B cell (primary cell): Measurements from ENCODE around the gene MX1. TPM values are rescaled to one million over a fixed set of nuclear protein-coding genes. Genes with fewer than 3 reads are reported as not detected.

Experiments used
- ATAC-seq: fragments of 200-7000 bp; cut with Tn5 transposase; one replicate; pipeline ENCODE4 v1.10.0; 2021; ENCODE audit warnings: low read depth, mild to moderate bottlenecking, moderate number of reproducible peaks, moderate library complexity
- CTCF ChIA-PET: fragments of 350-600 bp; sonication (Branson Sonifier 250); formaldehyde crosslinking; loops from one replicate; lab custom pipeline; 2021; ENCODE audit warnings: antibody characterized with exemption, inconsistent platforms; lab: Charles Lee
- POLR2A ChIA-PET: fragments of 350-600 bp; sonication (Branson Sonifier 250); formaldehyde crosslinking; loops from one replicate; lab custom pipeline; 2021; ENCODE audit warnings: antibody characterized with exemption; lab: Charles Lee
- DNase-seq: peaks from one replicate; pipeline ENCODE4 v3.0.0; 2013
- H2AFZ ChIP-seq: 2 replicates; pipeline ENCODE4 v1.6.1; 2012; ENCODE audit warnings: mild to moderate bottlenecking, low read depth, low read length; ENCODE audit not compliant: insufficient read depth, poor library complexity, severe bottlenecking
- H3K27ac ChIP-seq, 2 donors: 1 replicate in 1 of 2; 2 replicates in 1 of 2; pipeline ENCODE4 v1.5.1; 2012 to 2013; ENCODE audit warnings: low read length in 2 of 2, mild to moderate bottlenecking in 2 of 2, moderate library complexity in 1 of 2
- H3K27me3 ChIP-seq, 4 experiments: fragments of 200-600 bp in 1 of 4; sonication (generic) in 1 of 4; replicated peaks in 1 of 4; 1 replicate in 2 of 4; 2 replicates in 2 of 4; pipeline versions ENCODE4 v1.6.1 to v1.7.0; 2013 to 2016; ENCODE audit warnings: low read length in 3 of 4, mild to moderate bottlenecking in 2 of 4, mixed read lengths in 1 of 4, moderate library complexity in 1 of 4; ENCODE audit not compliant: insufficient read depth in 4 of 4, control insufficient read depth in 3 of 4; ENCODE audit errors: control extremely low read depth in 1 of 4
- H3K36me3 ChIP-seq, 2 experiments: replicated peaks in 1 of 2; 1 replicate in 1 of 2; 2 replicates in 1 of 2; pipeline versions ENCODE4 v1.6.1 to v1.7.1; 2013; ENCODE audit warnings: low read length in 1 of 2; ENCODE audit not compliant: insufficient read depth in 2 of 2, control insufficient read depth in 1 of 2; ENCODE audit errors: control extremely low read depth in 1 of 2, extremely low read depth in 1 of 2
- H3K4me1 ChIP-seq, 2 donors: fragments of 200-600 bp in 1 of 2; sonication (generic) in 1 of 2; 1 replicate in 1 of 2; 2 replicates in 1 of 2; pipeline versions ENCODE4 v1.5.1 to v1.6.1; 2013 to 2017; ENCODE audit warnings: low read length in 2 of 2; ENCODE audit not compliant: control insufficient read depth in 2 of 2, insufficient read depth in 2 of 2
- H3K4me2 ChIP-seq: replicated peaks from 2 replicates; pipeline ENCODE3; 2012; ENCODE audit warnings: mild to moderate bottlenecking, low read depth, low read length; ENCODE audit not compliant: poor library complexity, severe bottlenecking
- H3K4me3 ChIP-seq, 5 experiments: fragments of 200-600 bp in 1 of 5; sonication (generic) in 1 of 5; 1 replicate in 3 of 5; 2 replicates in 2 of 5; pipeline versions ENCODE4 v1.5.1 to v1.7.0; 2011 to 2016; ENCODE audit warnings: low read length in 4 of 5, mild to moderate bottlenecking in 4 of 5, low read depth in 2 of 5, control low read depth in 1 of 5, moderate library complexity in 1 of 5; ENCODE audit not compliant: insufficient read depth in 1 of 5; ENCODE audit errors: control extremely low read depth in 1 of 5, extremely low read depth in 1 of 5
- H3K79me2 ChIP-seq: fragments of 200-600 bp; sonication (generic); one replicate; pipeline ENCODE4 v1.6.0; 2016; ENCODE audit warnings: low read length; ENCODE audit not compliant: control insufficient read depth, insufficient read depth
- H3K9ac ChIP-seq: fragments of 200-600 bp; sonication (generic); 2 replicates; pipeline ENCODE4 v1.6.1; 2017; ENCODE audit warnings: mild to moderate bottlenecking, low read length, moderate library complexity
- H3K9me3 ChIP-seq, 3 donors: one replicate each; pipeline versions ENCODE4 v1.6.1 to v1.7.1; 2013; ENCODE audit warnings: low read length in 2 of 3; ENCODE audit not compliant: control insufficient read depth in 2 of 3, insufficient read depth in 1 of 3; ENCODE audit errors: control extremely low read depth in 1 of 3
- H4K20me1 ChIP-seq: 2 replicates; pipeline ENCODE4 v1.6.0; 2012; ENCODE audit warnings: mild to moderate bottlenecking, low read length; ENCODE audit not compliant: insufficient read depth, control insufficient read depth, poor library complexity, severe bottlenecking
- H3K27ac Mint-ChIP-seq: one replicate; pipeline ENCODE4 v1.8.0; 2021; ENCODE audit warnings: mixed read lengths
- H3K27me3 Mint-ChIP-seq: one replicate; pipeline ENCODE4 v1.8.0; 2021; ENCODE audit warnings: mixed read lengths
- H3K4me1 Mint-ChIP-seq: one replicate; pipeline ENCODE4 v1.8.0; 2021; ENCODE audit warnings: mixed read lengths
- H3K4me3 Mint-ChIP-seq: one replicate; pipeline ENCODE4 v1.8.0; 2021; ENCODE audit warnings: mixed read lengths
- H3K9me3 Mint-ChIP-seq: one replicate; pipeline ENCODE4 v1.8.0; 2022; ENCODE audit warnings: mixed read lengths; ENCODE audit not compliant: insufficient read depth
- CTCF ChIP-seq: fragments of 200-600 bp; IDR thresholded peaks from one replicate; pipeline ENCODE4 v1.8.0; 2022; ENCODE audit warnings: antibody characterized with exemption, mild to moderate bottlenecking
- EZH2 ChIP-seq: IDR thresholded peaks from 2 replicates; pipeline ENCODE4 v1.6.1; 2012; ENCODE audit warnings: borderline replicate concordance, low read depth, mild to moderate bottlenecking, moderate library complexity, low read length; ENCODE audit not compliant: insufficient read depth, poor library complexity, severe bottlenecking
- WGBS: methylation state at CpG from one replicate; pipeline ENCODE4 v1.1.5; 2013; ENCODE audit warnings: missing lambda C conversion rate; ENCODE audit not compliant: insufficient coverage; 5-methylcytosine and 5-hydroxymethylcytosine counted together
- intact Hi-C: fragments of 100-400 bp; cut with micrococcal nuclease; formaldehyde crosslinking; loops from one replicate; pipeline ENCODE4 v1.10.0; 2022
- polyA plus RNA-seq: library from polyadenylated mRNA; depleted of rRNA; stranded (reverse); fragments of >200 nt; gene quantifications from 2 replicates; pipeline ENCODE4 v1.2.3, GENCODE V29; 2012
- total RNA-seq, 2 donors: library from RNA; stranded (reverse); fragments of 120-200 nt in 1 of 2; gene quantifications; 1 replicate in 1 of 2; 2 replicates in 1 of 2; pipeline versions ENCODE4 v1.2.3 to v1.2.4, GENCODE V29; 2013 to 2022

Gene MX1
- total and polyA plus RNA-seq, 2 donors (not counting 1 experiment from before 2014, with no cell fraction given) = 57.6 to 62.9 TPM

GRCh38 chr21:41435706-41436105 lies 9.7 kb downstream of the MX1 start:
- no peak overlapping the region for H3K4me3 ChIP-seq
- ATAC-seq (no peak), DNase-seq (no peak)
- no peaks in the 10 kb centered on the region for H3K79me2 ChIP-seq
- ChIA-PET POLR2A (no interaction called here), CTCF (no interaction called here)
- H3K27me3 ChIP-seq = no peaks in the 10 kb centered on the region
- peaks cover 25% of the 10 kb centered on the region in 2 donors for H3K4me1 ChIP-seq
- intact Hi-C loops = no loop called here
- no peak overlapping the region for H3K4me3 Mint-ChIP-seq
- peaks cover 5% of the 10 kb centered on the region for H4K20me1 ChIP-seq
- H3K4me2 ChIP-seq = no peak overlapping the region
- H3K4me1 Mint-ChIP-seq = peaks cover 25% of the 10 kb centered on the region
- no peak overlapping the region for H3K9ac ChIP-seq
- H3K27me3 Mint-ChIP-seq = no peaks in the 10 kb centered on the region
- no peak overlapping the region for H2AFZ ChIP-seq
- no peak overlapping the region for H3K27ac ChIP-seq
- peaks cover 1 to 87% of the 10 kb centered on the region in 2 experiments for H3K36me3 ChIP-seq
- H3K27ac Mint-ChIP-seq = no peak overlapping the region
- peaks cover 4% of the 10 kb centered on the region for H3K9me3 Mint-ChIP-seq
- TF ChIP-seq CTCF (no peak), EZH2 (no peak)
- 98% methylated on average over 9 of the region's 11 CpGs for whole genome bisulfite sequencing
- H3K9me3 ChIP-seq = peaks cover 2 to 9% (median 3%) of the 10 kb centered on the region in 3 donors

- Histone ChIP-seq H3K4me3 (no peak overlapping the region), H3K27me3 (no peaks in the 10 kb centered on the region), H3K4me2 (no peak overlapping the region), H2AFZ (no peak overlapping the region), H3K9me3 (peaks cover 2 to 9% (median 3%) of the 10 kb centered on the region in 3 donors), H3K79me2 (no peaks in the 10 kb centered on the region), H3K9ac (no peak overlapping the region), H3K4me1 (peaks cover 4 to 5% of the 10 kb centered on the region in 2 donors), H3K36me3 (peaks cover 1 to 100% of the 10 kb centered on the region in 2 experiments), H3K27ac (no peak overlapping the region), H4K20me1 (no peaks in the 10 kb centered on the region)
- intact Hi-C loops = no loop called here
- ChIA-PET CTCF (interaction anchor here (1.5 kb wide), 1 partner anchor 154 kb away, joined by 4 read pairs; no protein-coding TSS in a partner anchor), POLR2A (no interaction called here)
- Mint-ChIP-seq H3K27ac (no peak overlapping the region), H3K27me3 (no peaks in the 10 kb centered on the region), H3K9me3 (peaks cover 4% of the 10 kb centered on the region), H3K4me3 (no peak overlapping the region), H3K4me1 (peaks cover 7% of the 10 kb centered on the region)
- no peak for TF ChIP-seq EZH2
- no peak for TF ChIP-seq CTCF
- DNase-seq = no peak
- 75% methylated on average over 1 of the region's 2 CpGs for WGBS
- ATAC-seq = no peak
Measured at GRCh38 chr21:41437729-41438128, 11.7 kb downstream of the MX1 start.
